ENCODE measurements around the gene SELENOM.

DNA sequence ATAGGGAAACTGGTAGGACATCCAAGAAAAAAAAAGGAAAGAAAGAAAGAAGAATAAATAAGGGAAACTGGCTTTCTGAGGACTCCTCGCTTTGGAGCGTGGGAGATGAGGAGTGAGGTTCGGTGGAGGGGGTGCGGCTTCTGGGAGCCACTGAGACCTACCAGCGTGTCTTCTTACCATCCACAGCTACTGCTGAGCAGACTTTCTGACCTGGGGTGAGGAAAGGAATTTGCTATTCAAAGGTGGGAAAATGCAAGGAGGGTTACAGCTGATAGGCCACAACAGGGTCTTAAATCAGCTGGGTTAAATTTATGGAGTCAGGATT, 488 bp upstream of the SELENOM start:
- TF ChIP-seq, protein P1, sequence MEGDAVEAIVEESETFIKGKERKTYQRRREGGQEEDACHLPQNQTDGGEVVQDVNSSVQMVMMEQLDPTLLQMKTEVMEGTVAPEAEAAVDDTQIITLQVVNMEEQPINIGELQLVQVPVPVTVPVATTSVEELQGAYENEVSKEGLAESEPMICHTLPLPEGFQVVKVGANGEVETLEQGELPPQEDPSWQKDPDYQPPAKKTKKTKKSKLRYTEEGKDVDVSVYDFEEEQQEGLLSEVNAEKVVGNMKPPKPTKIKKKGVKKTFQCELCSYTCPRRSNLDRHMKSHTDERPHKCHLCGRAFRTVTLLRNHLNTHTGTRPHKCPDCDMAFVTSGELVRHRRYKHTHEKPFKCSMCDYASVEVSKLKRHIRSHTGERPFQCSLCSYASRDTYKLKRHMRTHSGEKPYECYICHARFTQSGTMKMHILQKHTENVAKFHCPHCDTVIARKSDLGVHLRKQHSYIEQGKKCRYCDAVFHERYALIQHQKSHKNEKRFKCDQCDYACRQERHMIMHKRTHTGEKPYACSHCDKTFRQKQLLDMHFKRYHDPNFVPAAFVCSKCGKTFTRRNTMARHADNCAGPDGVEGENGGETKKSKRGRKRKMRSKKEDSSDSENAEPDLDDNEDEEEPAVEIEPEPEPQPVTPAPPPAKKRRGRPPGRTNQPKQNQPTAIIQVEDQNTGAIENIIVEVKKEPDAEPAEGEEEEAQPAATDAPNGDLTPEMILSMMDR (IDR thresholded peaks at IDR 0.05; ENCODE audit: poor library complexity, severe bottlenecking) = no peak
- TF ChIP-seq POLR2AphosphoS5 (IDR thresholded peaks at IDR 0.05) (no peak), EZH2 (IDR thresholded peaks at IDR 0.05; ENCODE audit: borderline replicate concordance, insufficient read depth, low read length, poor library complexity, severe bottlenecking) (no peak), TAF1 (IDR thresholded peaks at IDR 0.05; ENCODE audit: low read depth) (no peak), EP300 (conservative IDR thresholded peaks at IDR 0.05; ENCODE audit: poor library complexity, severe bottlenecking) (peak; percentile 1), RAD21 (conservative IDR thresholded peaks at IDR 0.05) (no peak)
- TF ChIP-seq, protein P2, sequence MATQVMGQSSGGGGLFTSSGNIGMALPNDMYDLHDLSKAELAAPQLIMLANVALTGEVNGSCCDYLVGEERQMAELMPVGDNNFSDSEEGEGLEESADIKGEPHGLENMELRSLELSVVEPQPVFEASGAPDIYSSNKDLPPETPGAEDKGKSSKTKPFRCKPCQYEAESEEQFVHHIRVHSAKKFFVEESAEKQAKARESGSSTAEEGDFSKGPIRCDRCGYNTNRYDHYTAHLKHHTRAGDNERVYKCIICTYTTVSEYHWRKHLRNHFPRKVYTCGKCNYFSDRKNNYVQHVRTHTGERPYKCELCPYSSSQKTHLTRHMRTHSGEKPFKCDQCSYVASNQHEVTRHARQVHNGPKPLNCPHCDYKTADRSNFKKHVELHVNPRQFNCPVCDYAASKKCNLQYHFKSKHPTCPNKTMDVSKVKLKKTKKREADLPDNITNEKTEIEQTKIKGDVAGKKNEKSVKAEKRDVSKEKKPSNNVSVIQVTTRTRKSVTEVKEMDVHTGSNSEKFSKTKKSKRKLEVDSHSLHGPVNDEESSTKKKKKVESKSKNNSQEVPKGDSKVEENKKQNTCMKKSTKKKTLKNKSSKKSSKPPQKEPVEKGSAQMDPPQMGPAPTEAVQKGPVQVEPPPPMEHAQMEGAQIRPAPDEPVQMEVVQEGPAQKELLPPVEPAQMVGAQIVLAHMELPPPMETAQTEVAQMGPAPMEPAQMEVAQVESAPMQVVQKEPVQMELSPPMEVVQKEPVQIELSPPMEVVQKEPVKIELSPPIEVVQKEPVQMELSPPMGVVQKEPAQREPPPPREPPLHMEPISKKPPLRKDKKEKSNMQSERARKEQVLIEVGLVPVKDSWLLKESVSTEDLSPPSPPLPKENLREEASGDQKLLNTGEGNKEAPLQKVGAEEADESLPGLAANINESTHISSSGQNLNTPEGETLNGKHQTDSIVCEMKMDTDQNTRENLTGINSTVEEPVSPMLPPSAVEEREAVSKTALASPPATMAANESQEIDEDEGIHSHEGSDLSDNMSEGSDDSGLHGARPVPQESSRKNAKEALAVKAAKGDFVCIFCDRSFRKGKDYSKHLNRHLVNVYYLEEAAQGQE (IDR thresholded peaks at IDR 0.05; ENCODE audit: borderline replicate concordance) = no peak

Data from neural cell (in vitro differentiated cells).